EH (cell line): ENCODE measurements around the gene SCP2.

Source experiments
- DNase-seq: peaks from one replicate; pipeline ENCODE4 v3.0.0-alpha.2; 2015; ENCODE audit warnings: low read depth

SCP2 gene

DNA sequence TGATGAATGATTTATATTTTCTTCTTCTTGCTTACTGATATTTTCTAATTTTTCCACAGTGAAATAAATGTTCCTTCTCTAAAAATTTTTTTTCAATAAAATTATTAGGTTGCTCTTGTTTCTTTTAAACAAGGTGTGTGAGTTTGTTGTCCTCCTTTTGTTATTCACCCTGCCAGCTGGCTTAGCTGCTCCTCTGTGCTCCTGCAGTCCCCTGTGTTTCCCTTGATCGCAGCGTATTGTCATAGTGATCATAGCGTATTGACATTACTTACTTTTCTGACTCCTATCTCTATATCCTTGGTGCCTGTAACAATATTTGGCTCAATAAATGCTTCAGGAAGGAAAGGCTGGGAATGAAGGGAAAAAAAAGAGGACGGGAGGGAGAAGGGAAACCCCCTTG, 110.1 kb downstream of the SCP2 start:
- no peak for DNase-seq

DNA sequence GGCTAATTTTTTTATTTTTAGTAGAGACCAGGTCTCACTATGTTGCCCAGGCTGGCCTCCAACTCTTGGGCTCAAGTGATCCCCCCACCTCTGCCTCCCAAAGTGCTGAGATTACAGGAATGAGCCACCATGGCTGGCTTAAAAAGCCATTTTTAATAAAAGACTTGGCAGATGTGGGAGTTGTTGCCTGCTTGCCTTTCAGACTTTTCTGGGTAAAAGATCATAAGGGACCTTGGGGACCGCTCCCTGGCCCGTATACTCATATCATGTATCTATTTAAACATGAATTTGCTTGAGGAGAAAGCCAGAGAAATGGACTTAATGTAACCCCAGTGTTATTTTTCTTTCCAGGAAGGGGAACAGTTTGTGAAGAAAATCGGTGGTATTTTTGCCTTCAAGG, 111.5 kb downstream of the SCP2 start:
- no peak for DNase-seq

DNA sequence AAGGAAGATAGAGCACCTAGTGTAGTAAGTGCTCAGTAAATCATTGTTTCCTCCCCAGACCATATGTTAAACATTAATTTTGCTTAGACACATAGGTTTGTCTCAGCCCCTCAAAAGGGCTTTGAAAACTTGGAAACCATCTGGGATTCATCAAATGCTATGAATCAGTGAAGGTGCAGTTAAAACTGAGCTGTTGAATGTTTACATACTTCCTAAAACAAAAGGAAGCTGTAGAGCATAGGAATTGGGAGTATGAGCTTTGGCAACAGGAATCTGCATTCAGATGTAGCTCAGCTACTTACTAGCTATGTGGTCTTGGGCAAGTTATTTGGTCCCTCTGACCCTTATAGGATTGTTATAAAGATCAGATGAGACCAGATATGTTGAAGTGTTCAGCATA, 116.2 kb downstream of the SCP2 start:
- DNase-seq: peak; percentile 92

DNA sequence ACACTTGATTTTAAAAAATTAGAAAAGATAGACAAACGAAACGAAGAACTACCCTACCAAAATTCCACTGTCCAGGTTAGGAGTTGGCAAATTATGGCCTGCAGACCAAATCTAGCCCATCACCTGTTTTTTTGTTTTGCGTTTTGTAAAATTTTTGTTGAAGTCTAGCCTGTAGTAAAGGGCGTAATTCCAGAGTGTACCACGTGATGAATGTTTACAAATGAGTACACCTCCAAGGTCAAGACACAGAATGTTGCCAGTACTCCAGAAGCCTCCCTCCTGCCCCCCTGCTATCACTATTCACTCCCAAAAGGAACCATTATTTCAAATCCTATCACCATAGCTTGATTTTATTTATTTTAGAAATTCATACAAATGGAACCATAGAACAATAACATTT, 117.8 kb downstream of the SCP2 start:
- no peak for DNase-seq

DNA sequence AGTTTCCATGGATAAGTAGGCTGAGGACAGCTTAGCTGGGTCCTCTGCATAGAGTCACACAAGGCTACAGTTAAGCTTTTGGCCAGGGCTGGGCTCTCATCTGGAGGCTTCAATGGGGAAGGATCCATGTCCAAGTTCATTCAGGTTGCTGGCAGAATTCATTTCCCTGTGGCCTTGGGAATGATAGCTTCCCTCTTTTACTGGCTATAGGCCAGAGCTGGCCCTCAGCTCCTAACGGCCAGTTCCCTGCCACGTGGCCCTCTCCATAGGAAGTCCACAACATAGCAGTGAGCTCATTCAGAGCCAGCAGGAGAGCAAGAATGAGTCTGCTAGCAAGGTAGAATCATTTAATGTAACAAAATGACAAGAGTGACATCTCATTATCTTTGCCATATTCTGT, 119.9 kb downstream of the SCP2 start:
- peak; percentile 82 for DNase-seq

DNA sequence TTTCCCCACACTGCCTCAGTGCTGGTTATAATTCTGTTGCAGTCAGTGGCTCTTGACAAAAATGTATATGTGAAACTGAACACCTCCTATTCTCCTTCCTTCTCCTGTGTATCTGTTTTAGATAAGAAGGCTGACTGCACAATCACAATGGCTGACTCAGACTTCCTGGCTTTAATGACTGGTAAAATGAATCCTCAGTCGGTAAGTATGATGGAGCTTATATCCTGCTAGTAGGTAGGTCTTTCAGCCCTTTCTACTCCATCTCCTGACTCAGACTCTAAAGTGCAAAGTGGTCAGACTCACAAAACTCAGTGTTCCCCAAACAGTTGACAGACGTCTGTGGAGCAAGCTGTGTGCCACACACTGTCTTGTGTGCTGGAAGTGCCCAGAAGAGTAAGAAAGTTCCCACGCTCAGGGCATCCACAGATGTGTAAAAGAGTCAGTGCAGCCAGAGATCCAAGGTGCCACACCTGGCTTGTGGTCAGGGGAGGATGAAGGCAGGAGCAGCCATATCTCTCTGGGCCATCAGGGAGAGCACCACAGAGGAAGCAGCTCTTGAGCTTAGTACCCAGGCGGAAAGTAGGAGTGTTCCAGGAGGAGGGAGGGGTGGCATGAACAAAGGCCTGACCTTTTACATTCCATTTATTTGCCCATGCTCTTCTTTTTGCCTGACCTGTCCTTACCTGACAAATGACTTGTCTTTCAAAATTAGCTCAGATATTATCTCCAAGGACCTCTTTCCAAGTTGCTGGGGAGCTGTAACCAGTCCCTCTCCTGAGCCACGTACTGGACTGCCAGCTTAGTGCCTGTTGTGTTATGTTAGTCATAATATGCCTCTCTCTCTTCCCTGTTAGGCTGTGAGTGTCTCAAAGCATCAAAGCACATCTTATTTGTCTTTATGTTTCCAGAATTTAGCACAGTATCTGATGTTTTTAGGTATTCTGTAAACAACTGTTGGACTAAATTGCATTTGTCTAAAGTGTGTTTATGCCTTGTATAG, 121.0 kb downstream of the SCP2 start:
- DNase-seq: peak; percentile 82

DNA sequence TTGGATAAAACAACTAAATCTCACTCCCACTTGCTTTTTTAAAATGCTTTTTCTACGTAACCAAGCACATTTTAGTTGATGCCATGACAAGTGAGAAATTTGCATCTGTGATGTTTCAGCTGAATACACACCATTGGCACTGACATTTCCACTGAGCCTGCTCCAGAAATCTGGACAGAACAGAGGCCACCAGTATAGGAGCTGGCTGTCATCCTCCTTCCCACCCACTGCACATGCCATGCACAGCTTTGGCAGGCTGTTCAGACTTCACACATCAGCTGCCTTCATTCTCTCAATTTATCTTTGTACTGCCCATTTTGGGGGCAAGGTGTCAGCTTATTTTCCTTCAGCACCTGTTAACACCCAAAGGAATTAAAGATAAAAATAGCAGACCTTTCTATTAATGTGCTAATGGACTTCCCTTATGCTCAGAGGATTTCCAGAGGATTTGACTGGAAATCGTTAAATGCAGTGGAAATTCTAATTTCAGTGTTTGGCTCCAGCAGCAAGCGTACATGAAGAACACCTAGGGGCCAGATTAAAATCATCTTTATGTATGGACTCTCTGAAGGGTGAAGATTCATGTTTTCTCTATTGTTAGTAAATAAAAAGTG, 122.0 kb downstream of the SCP2 start:
- DNase-seq: no peak

DNA sequence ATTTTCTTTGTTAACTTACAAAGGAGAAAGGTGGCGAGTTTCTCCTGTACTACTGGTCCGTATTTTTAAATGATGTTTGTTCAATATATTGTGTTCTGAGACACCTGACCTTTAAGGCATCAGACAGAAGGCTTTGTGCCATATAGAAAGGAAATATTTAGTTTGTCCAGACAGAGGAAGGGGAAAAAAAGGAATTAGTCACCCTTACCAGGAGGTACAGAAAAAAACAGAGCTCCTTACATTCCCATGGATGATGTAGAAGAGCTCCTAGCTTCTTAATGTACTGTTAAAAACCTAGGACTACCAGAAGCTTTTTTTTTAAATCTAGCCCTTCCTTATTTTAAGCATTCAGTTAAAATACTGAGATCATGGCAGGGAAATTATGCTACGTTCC, 122.5 kb downstream of the SCP2 start:
- no peak for DNase-seq

DNA sequence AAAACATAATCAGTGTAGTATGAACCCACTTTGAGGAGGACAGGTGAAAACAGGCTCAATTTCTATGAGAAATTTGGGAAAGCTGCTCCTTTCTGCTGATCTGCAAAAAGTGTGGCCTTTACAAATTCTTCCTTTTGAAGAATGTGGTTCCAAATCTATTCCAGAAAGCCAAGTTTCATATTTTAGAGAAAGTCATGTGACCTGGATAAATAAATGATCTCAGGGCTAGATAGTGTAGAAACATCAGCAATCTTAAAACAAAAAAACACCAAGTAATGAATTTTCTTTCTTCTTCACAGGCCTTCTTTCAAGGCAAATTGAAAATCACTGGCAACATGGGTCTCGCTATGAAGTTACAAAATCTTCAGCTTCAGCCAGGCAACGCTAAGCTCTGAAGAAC, 123.2 kb downstream of the SCP2 start:
- no peak for DNase-seq

DNA sequence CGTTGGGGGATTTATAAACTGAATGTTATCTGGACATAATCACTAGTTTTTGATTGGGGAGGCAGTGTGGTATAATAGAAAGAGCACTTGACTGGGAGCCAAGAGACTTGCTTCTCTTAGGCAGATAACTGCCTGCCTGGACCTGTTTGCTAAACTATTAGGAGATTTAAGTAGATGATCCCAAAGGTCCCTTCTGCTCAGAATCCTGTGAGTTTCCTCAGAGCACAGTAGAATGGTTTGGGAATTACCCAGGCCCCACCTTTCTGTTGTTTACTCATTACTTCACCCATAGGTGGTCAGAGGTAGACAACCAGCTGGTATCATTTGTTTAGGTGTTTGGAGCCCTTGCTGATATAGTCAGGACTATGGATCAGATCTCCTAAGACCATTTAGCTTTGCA, 124.6 kb downstream of the SCP2 start:
- DNase-seq: no peak

DNA sequence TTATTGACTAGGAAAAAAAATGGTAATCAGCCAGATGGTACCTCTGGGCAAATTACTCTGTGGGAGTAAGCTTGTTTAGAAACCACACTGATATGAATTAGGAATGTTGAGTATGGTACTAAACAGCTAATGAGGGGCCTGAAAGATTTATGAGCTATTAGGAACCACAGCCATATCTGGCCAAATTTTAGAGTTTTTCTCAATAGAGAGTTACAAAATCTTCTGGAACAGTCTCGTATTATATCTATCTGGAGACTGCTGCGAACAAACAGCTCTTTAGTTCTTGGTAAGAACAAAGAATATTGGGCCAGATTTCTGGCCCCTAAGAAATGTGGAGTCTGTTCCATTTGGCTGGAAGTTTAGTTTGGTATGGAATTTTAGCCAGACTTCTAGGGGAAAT, 130.1 kb downstream of the SCP2 start:
- peak; percentile 73 for DNase-seq

DNA sequence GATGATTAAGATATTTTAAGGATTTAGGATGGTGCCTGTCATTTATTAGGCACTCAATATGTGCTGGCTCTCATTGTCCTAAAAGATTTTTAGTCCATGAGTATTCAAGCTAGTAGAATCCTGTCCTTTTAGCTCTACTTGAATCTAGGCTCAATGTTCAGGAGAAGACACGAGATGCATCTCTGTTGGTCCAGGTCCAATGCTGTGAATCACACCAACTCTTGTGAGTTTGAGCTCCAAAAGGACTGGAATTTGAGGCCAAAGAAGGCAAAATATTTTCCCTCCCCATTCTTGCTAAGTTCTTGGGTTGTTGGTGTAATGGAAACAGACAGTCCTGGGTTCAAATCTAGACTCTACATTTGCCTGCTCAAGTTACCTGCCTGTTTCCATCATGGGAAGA, 133.5 kb downstream of the SCP2 start:
- peak; percentile 97 for DNase-seq

DNA sequence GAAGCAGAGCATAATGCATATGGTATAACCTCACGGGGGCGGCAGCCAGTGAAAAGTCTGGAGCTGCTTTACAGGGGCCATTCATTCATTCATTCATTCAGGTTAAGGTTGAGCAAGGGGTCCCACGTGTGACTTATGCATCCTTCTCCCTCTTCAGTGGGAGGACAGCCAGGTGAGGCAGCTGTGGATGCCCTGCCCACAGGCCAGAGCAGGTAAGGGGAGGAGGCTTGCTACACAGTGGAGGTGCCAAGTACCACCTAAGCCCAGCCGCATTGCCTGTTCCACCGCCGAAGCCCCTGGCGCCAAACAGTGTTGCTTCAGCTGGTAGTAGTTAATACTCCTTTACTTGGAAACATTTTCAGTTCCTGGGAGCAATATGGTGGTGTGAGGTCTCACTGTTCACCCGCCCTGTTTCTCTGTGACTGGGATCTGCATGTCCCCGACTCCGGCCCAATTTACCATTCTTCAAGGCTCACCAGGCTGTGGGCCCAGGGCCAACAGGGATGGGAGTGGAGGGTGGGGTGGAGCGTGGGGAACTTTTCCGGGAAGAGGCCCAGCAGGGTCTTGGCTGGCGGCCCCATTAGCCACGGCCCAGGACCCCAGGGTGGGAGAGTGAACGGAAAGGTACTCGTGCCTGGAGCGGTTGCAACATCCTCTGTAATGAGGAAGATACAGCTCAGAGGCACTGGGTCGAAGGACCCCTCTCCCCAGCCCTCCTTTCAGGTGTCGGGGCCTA, 134.2 kb downstream of the SCP2 start:
- peak; percentile 48 for DNase-seq

DNA sequence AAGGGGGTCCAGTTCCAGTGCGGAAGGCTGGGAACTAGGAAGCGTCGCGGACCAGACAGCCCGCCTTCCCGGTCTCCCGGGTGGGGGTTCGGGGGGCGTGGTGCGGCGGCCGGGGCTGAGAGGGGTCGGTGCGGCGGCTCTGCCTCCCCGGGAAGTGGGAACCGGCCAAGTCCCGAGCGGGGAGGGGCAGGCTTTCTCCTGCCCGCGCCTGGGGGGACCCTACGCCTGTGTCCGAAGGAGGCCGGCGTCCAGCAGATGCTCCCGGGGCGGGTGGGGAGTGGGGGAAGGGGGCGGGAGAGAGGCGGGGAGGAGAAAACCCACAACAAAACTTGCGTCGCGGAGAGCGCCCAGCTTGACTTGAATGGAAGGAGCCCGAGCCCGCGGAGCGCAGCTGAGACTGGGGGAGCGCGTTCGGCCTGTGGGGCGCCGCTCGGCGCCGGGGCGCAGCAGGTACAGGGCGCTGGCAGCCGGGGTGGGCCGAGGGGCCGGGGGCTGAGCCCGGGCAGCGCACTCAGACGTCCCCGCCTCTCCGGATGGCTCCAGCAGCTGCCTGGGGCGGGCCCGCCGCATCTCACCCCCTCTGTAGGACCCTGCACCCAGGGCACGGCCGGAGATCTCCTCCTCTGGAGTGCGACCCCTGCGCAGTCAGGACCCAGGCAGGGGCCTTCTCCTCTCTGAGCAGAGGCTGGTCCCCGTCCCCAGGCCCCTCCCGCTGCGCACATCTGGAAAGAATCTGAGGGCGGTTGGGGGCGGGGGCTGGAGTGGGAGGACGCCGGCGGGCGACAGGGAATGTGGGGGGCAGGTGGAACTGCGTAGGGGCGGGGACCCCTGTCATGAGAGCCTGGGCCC, 135.0 kb downstream of the SCP2 start, which contains the start of gene PODN:
PODN (plus strand) TSS at position 355 of the 849 bp plus-strand sequence. CDS start 7,643 bp downstream, outside the sequence.
- DNase-seq: peak; percentile 75

DNA sequence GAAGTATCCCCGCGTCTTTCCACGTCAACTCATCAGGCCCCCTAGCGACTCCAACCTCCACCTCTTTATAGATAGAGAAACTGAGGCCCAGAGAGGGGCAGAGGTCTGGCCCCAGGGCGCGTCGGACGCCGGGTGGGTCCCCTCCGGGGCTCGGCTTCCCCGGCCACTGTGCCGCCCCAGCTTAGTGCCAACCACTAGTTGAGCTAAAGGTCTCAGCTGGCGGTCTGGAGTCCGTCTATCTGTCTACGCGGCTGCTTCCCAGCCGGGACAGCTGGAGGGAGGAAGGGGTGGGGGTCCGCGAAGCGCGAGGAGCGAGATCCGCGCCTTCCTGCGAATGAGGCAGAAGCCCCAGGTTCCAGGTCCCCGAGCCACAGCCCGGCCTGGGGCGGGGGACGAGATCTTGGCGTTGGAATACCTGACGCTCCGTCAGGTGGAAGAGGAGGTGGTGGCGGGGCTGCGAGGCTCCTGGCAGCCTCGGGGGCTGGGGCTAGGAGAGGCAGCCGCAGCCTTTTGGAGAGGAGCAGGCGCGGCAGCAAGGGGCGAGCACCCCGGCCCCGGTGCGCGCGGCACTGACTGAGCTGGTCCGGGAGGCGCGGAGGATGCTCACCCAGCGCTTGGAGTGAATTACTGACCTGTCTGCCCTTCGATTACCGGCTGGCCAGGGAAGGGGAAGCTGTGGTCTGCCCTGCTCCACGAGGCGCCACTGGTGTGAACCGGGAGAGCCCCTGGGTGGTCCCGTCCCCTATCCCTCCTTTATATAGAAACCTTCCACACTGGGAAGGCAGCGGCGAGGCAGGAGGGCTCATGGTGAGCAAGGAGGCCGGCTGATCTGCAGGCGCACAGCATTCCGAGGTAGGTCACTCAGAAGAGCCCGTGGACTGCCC, 135.9 kb downstream of the SCP2 start:
- DNase-seq: peak; percentile 19

DNA sequence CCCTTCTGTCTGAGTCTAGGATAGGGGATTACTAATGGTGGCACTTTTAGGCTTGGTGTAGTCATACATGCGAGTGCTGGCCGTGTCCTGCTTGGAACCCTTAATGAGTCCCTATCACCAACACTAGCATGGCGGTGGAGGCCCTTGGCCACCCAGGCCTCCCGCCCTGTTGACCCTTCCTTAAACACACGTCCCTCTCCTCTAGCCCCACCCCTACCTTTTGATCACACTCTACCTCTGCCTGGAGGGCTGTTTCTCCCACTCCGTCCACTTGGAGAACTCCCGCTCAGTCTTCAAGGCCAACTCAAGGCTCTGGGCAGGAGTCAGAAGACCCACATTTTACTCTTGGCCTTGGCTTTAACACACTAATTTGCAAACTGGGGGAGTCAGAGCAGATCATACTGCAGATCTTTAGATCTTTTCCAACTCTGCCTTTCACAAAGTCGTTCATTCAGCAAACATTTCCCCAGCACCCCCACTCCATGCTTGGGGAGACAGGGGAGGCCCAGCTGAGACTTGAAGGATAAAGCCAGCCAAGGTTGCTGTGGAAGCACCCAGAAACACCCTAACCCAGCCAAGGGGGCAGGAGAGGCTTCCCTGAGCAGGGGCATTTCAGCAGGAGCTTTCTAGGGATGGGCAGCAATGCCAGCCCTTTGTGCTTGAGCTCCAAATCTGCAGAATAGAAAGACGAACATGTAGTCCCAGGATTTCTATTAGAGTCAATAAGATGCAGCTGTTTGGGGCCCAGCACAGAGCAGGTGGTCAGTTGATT, 136.9 kb downstream of the SCP2 start:
- DNase-seq: no peak

DNA sequence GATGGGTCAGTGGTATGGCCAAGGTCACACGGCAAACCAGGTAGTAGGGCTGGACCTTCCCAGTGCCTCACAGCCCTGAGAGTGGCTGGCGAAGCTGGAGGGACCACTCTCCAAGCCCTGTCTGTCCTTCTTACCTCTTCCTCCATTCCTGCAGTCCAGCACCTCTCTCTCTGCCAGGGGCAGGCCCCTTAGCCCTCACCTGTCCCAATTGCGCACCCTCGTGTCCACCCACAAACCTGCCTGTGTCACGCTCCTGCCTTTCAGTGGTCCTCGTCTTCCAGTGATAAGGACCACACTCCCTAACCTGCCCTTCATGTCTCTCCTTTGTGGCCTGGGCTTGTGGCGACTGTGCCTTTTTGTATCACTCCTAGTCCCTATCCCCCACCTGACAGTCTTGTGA, 138.3 kb downstream of the SCP2 start:
- no peak for DNase-seq

DNA sequence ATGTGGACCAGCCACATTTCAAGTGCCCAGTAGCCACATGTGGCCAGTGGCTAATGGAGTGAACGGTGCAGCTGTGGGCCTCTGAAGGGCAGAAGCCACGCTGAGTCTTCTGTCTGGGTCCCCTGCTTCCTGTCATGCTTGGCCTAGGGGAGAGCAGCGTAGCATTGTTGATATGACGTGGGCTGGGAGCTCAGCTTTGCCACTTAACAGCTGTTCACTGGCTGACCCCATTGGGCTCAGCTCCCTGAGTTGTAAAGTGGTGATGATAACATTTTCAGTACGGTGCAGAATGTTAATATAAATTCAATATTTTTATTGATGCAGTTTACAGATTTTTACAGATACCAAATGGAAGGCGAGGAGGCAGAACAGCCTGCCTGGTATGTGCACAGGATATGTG, 139.4 kb downstream of the SCP2 start:
- DNase-seq: no peak

DNA sequence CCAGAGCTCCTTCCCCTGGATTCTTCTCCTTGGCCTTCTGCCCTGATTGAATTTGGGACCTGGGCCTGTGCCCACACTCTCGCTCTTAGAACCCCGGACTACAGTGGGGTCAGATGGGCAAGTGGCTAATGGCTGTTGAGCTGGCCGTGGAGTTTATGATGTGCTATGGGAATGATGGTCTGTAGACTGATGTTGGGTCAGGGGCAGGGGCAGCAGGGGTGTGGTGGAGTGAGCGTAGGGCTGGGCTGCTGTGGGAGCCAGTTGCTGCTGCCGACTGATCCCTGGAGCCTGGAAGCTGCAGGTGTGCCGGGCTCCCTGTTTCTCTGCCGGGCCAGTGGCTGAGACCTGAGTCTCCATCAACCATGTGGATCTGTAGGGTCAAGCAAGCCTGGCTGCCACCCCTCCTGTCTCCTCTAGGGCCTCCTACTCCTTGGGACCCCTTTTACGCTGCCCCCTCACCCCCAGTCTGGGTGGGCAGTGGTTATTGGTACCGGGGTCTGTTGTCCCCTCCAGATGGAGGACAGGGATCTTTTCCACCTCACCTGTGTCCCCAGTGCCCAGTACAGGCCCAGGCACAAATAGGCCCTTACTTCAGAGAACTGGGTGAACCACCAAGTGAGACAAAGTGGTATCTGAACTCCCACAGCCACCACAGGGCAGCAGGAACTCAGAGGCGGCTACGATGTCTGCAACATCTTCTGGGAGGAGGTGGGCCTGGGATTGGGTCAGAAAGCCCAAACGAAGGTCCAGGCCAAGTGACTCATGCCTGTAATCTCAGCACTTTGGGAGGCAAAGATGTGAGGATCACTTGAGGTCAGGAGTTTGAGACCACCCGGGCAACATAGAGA, 140.0 kb downstream of the SCP2 start:
- DNase-seq: no peak
